Mesenchymal stem cell (in vitro differentiated cells and primary cell): ENCODE data around the gene CTBP2.

Experiments
- DNase-seq: peaks from one replicate; pipeline ENCODE4 v3.0.0-alpha.2; 2013
- H2AFZ ChIP-seq: one replicate; pipeline ENCODE4 v1.6.1; 2013; ENCODE audit warnings: low read depth, mild to moderate bottlenecking, control low read depth, inconsistent platforms, low read length, moderate library complexity
- H2AK5ac ChIP-seq: 2 replicates; pipeline ENCODE4 v1.6.1; 2013; ENCODE audit warnings: low read length, moderate library complexity, mild to moderate bottlenecking, inconsistent platforms; ENCODE audit not compliant: severe bottlenecking
- H2BK120ac ChIP-seq: one replicate; pipeline ENCODE4 v1.6.1; 2013; ENCODE audit warnings: low read depth, mild to moderate bottlenecking, inconsistent platforms, low read length, moderate library complexity
- H2BK12ac ChIP-seq, 2 experiments: one replicate each; pipeline ENCODE4 v1.6.1; 2013; ENCODE audit warnings: inconsistent platforms in 2 of 2, low read length in 2 of 2, mild to moderate bottlenecking in 2 of 2, moderate library complexity in 2 of 2, control low read depth in 1 of 2
- H2BK15ac ChIP-seq: one replicate; pipeline ENCODE4 v1.6.1; 2013; ENCODE audit warnings: mild to moderate bottlenecking, low read depth, inconsistent platforms; ENCODE audit not compliant: poor library complexity, severe bottlenecking
- H2BK5ac ChIP-seq: 2 replicates; pipeline ENCODE4 v1.6.1; 2013; ENCODE audit warnings: low read depth, mild to moderate bottlenecking, low read length, control low read depth, inconsistent platforms; ENCODE audit not compliant: poor library complexity, severe bottlenecking
- H3K14ac ChIP-seq, 2 experiments: one replicate each; pipeline ENCODE4 v1.6.1; 2013; ENCODE audit warnings: inconsistent platforms in 2 of 2, low read length in 2 of 2, control low read depth in 1 of 2, mild to moderate bottlenecking in 1 of 2, moderate library complexity in 1 of 2
- H3K18ac ChIP-seq, 2 experiments: one replicate each; pipeline ENCODE4 v1.6.1; 2013; ENCODE audit warnings: inconsistent platforms in 2 of 2, low read length in 2 of 2, control low read depth in 1 of 2, low read depth in 1 of 2, mild to moderate bottlenecking in 1 of 2
- H3K23ac ChIP-seq, 2 experiments: one replicate each; pipeline ENCODE4 v1.6.1; 2013; ENCODE audit warnings: inconsistent platforms in 2 of 2, low read length in 2 of 2, mild to moderate bottlenecking in 2 of 2, moderate library complexity in 2 of 2, control low read depth in 1 of 2
- H3K27ac ChIP-seq: 2 replicates; pipeline ENCODE4 v1.5.1; 2013; ENCODE audit warnings: mild to moderate bottlenecking, moderate library complexity, low read length, control low read depth, inconsistent platforms; ENCODE audit not compliant: poor library complexity, severe bottlenecking
- H3K27me3 ChIP-seq, 2 experiments: 2 replicates each; pipeline versions ENCODE4 v1.6.1 to v1.7.0; 2013; ENCODE audit warnings: low read length in 2 of 2, mild to moderate bottlenecking in 2 of 2, moderate library complexity in 2 of 2, control low read depth in 1 of 2, inconsistent platforms in 1 of 2; ENCODE audit not compliant: control insufficient read depth in 1 of 2, insufficient read depth in 1 of 2
- H3K36me3 ChIP-seq, 2 experiments: 2 replicates each; pipeline versions ENCODE4 v1.6.1 to v1.7.0; 2013; ENCODE audit warnings: low read length in 2 of 2, control low read depth in 1 of 2, inconsistent platforms in 1 of 2, low read depth in 1 of 2, mild to moderate bottlenecking in 1 of 2; ENCODE audit not compliant: insufficient read depth in 2 of 2, control insufficient read depth in 1 of 2
- H3K4ac ChIP-seq, 2 experiments: one replicate each; pipeline ENCODE4 v1.6.1; 2013; ENCODE audit warnings: inconsistent platforms in 2 of 2, low read length in 2 of 2, mild to moderate bottlenecking in 2 of 2, moderate library complexity in 2 of 2, control low read depth in 1 of 2, low read depth in 1 of 2
- H3K4me1 ChIP-seq: 2 replicates; pipeline ENCODE4 v1.6.1; 2013; ENCODE audit warnings: low read depth, low read length, control low read depth; ENCODE audit not compliant: control insufficient read depth, insufficient read depth
- H3K4me2 ChIP-seq: 2 replicates; pipeline ENCODE4 v1.6.1; 2013; ENCODE audit warnings: low read length, mild to moderate bottlenecking, inconsistent platforms; ENCODE audit not compliant: poor library complexity, severe bottlenecking
- H3K4me3 ChIP-seq, 2 experiments: 2 replicates each; pipeline versions ENCODE4 v1.5.1 to v1.7.0; 2013; ENCODE audit warnings: low read length in 2 of 2, mild to moderate bottlenecking in 2 of 2, control low read depth in 1 of 2, low read depth in 1 of 2; ENCODE audit not compliant: insufficient read depth in 1 of 2
- H3K79me1 ChIP-seq: replicated peaks from 2 replicates; pipeline ENCODE4 v1.6.1; 2013; ENCODE audit warnings: mild to moderate bottlenecking, control low read depth, low read length, inconsistent platforms; ENCODE audit not compliant: poor library complexity, severe bottlenecking
- H3K9ac ChIP-seq: 2 replicates; pipeline ENCODE4 v1.7.0; 2013; ENCODE audit warnings: mild to moderate bottlenecking, low read length, moderate library complexity
- H3K9me3 ChIP-seq: 2 replicates; pipeline ENCODE4 v1.7.0; 2013; ENCODE audit warnings: mild to moderate bottlenecking, low read length; ENCODE audit not compliant: control insufficient read depth
- H4K8ac ChIP-seq: one replicate; pipeline ENCODE4 v1.6.1; 2013; ENCODE audit warnings: inconsistent platforms, mild to moderate bottlenecking, low read length, moderate library complexity
- H4K91ac ChIP-seq: one replicate; pipeline ENCODE4 v1.6.1; 2013; ENCODE audit warnings: mild to moderate bottlenecking, low read length, inconsistent platforms
- WGBS: methylation state at CpG from one replicate; pipeline ENCODE4 v1.1.7; 2013; ENCODE audit warnings: mixed read lengths; 5-methylcytosine and 5-hydroxymethylcytosine counted together

CTBP2 gene

GRCh38 chr10:125190946-125191345, 30.6 kb upstream of the CTBP2 start:
- Histone ChIP-seq H2BK12ac (no peak overlapping the region), H4K91ac (no peak overlapping the region), H4K8ac (no peak overlapping the region), H3K4ac (no peak overlapping the region), H3K27me3 (peaks cover 31 to 35% of the 10 kb centered on the region in 2 experiments), H3K4me3 (no peak overlapping the region), H3K4me1 (peaks cover 2% of the 10 kb centered on the region), H3K9me3 (no peaks in the 10 kb centered on the region), H3K9ac (no peak overlapping the region), H2BK15ac (no peak overlapping the region), H3K79me1 (no peaks in the 10 kb centered on the region), H3K27ac (no peak overlapping the region), H3K36me3 (no peaks in the 10 kb centered on the region), H3K14ac (no peak overlapping the region), H2AK5ac (no peak overlapping the region), H2BK5ac (no peak overlapping the region), H2AFZ (no peak overlapping the region), H3K4me2 (no peak overlapping the region), H3K23ac (no peak overlapping the region), H2BK120ac (no peak overlapping the region), H3K18ac (no peak overlapping the region)
- DNase-seq, result no peak
- WGBS, result 83% methylated on average over 8 of the region's 8 CpGs

- Histone ChIP-seq H2AFZ (no peak overlapping the region), H3K27me3 (peaks cover 31 to 35% of the 10 kb centered on the region in 2 experiments), H3K4me3 (no peak overlapping the region), H3K4me2 (no peak overlapping the region), H2BK15ac (no peak overlapping the region), H3K9ac (no peak overlapping the region), H2AK5ac (no peak overlapping the region), H3K23ac (no peak overlapping the region), H2BK5ac (no peak overlapping the region), H2BK12ac (no peak overlapping the region), H3K79me1 (no peaks in the 10 kb centered on the region), H4K8ac (no peak overlapping the region), H3K14ac (no peak overlapping the region), H3K9me3 (no peaks in the 10 kb centered on the region), H3K27ac (no peak overlapping the region), H3K4ac (no peak overlapping the region), H3K36me3 (no peaks in the 10 kb centered on the region), H4K91ac (no peak overlapping the region), H2BK120ac (no peak overlapping the region), H3K18ac (no peak overlapping the region), H3K4me1 (peaks cover 2% of the 10 kb centered on the region)
- WGBS, result 83% methylated on average over 6 of the region's 6 CpGs
- no peak for DNase-seq
Observed at GRCh38 chr10:125190414-125190813, 30.1 kb upstream of the CTBP2 start.

GRCh38 chr10:125189162-125189561, 28.8 kb upstream of the CTBP2 start:
- Histone ChIP-seq H2BK5ac (no peak overlapping the region), H2AK5ac (no peak overlapping the region), H3K23ac (no peak overlapping the region), H2BK120ac (no peak overlapping the region), H3K14ac (no peak overlapping the region), H3K27ac (no peak overlapping the region), H3K4me3 (no peak overlapping the region), H3K9me3 (no peaks in the 10 kb centered on the region), H3K27me3 (peaks cover 31 to 35% of the 10 kb centered on the region in 2 experiments), H3K18ac (no peak overlapping the region), H3K9ac (no peak overlapping the region), H3K36me3 (no peaks in the 10 kb centered on the region), H2AFZ (no peak overlapping the region), H2BK15ac (no peak overlapping the region), H3K79me1 (no peaks in the 10 kb centered on the region), H3K4me1 (peaks cover 2% of the 10 kb centered on the region), H4K91ac (no peak overlapping the region), H2BK12ac (no peak overlapping the region), H3K4me2 (no peak overlapping the region), H3K4ac (no peak overlapping the region), H4K8ac (no peak overlapping the region)
- DNase-seq, result no peak
- 94% methylated on average over 7 of the region's 8 CpGs for WGBS

- Histone ChIP-seq H3K9me3 (no peaks in the 10 kb centered on the region), H3K79me1 (no peaks in the 10 kb centered on the region), H3K27ac (no peak overlapping the region), H2AK5ac (no peak overlapping the region), H2BK15ac (no peak overlapping the region), H2BK5ac (no peak overlapping the region), H4K91ac (no peak overlapping the region), H3K36me3 (no peaks in the 10 kb centered on the region), H2AFZ (no peak overlapping the region), H3K23ac (no peak overlapping the region), H2BK120ac (no peak overlapping the region), H3K4ac (no peak overlapping the region), H4K8ac (no peak overlapping the region), H2BK12ac (no peak overlapping the region), H3K4me3 (no peak overlapping the region), H3K18ac (no peak overlapping the region), H3K4me1 (no peaks in the 10 kb centered on the region), H3K14ac (no peak overlapping the region), H3K27me3 (peaks cover 28 to 35% of the 10 kb centered on the region in 2 experiments), H3K4me2 (no peak overlapping the region), H3K9ac (no peak overlapping the region)
- no peak for DNase-seq
- 79% methylated on average over 5 of the region's 6 CpGs for WGBS
Observed at GRCh38 chr10:125187238-125188194, 27.2 kb upstream of the CTBP2 start.
